ENCODE measurements around the gene C11orf58. TPM values are rescaled to one million over a fixed set of nuclear protein-coding genes. Genes with fewer than 3 reads are reported as not detected.
A peak's percentile ranks its signal among the peaks of the same experiment; 100 is the strongest.

Gene C11orf58
- total RNA-seq, 2 experiments from 2014 or later: 132 to 134 TPM

GRCh38 chr11:16780698-16781550, 42.5 kb downstream of the C11orf58 start:
- POLR2A ChIA-PET: no interaction called here

GRCh38 chr11:16781936-16782919, 43.8 kb downstream of the C11orf58 start:
- DNase-seq: no peak
- no peaks in the 10 kb centered on the region for H3K36me3 Mint-ChIP-seq
- CTCF ChIA-PET: interaction anchor here (1.3 kb wide), 1 partner anchor 281 kb away, joined by 5 read pairs; no protein-coding TSS in a partner anchor
- H3K4me3 Mint-ChIP-seq: no peak overlapping the region
- H3K9me3 Mint-ChIP-seq: no peaks in the 10 kb centered on the region
- intact Hi-C loops (cut with micrococcal nuclease): loop anchor here (10.0 kb wide), 1 partner anchor 723 kb away; no protein-coding TSS in a partner anchor
- no peaks in the 10 kb centered on the region for H3K4me1 Mint-ChIP-seq (ENCODE audit: low read depth)
- H3K27ac Mint-ChIP-seq: no peak overlapping the region
- POLR2A ChIA-PET: no interaction called here
- H3K27me3 Mint-ChIP-seq: no peaks in the 10 kb centered on the region

More at GRCh38 chr11:16780698-16781550, 42.5 kb downstream of the C11orf58 start:
- Mint-ChIP-seq H3K27ac (no peak overlapping the region), H3K9me3 (no peaks in the 10 kb centered on the region), H3K27me3 (no peaks in the 10 kb centered on the region), H3K4me1 (ENCODE audit: low read depth) (no peaks in the 10 kb centered on the region), H3K36me3 (no peaks in the 10 kb centered on the region), H3K4me3 (no peak overlapping the region)
- no peak for DNase-seq
- CTCF ChIA-PET: no interaction called here
- intact Hi-C loops (cut with micrococcal nuclease): loop anchor here (10.0 kb wide), 1 partner anchor 724 kb away; no protein-coding TSS in a partner anchor

- no peaks in the 10 kb centered on the region for H3K4me1 Mint-ChIP-seq (ENCODE audit: low read depth)
- no peak overlapping the region for H3K4me3 Mint-ChIP-seq
- no peak for DNase-seq
- H3K27me3 Mint-ChIP-seq: no peaks in the 10 kb centered on the region
- ChIA-PET CTCF (interaction anchor here (0.6 to 8.5 kb wide), 5 partner anchors 11 to 279 kb away, joined by 3 to 103 read pairs (median 6); partner anchors contain the start of gene C11orf58), POLR2A (no interaction called here)
- intact Hi-C loops (cut with micrococcal nuclease): loop anchor here (10.0 kb wide), 1 partner anchor 721 kb away; no protein-coding TSS in a partner anchor
- no peaks in the 10 kb centered on the region for H3K36me3 Mint-ChIP-seq
- no peak overlapping the region for H3K27ac Mint-ChIP-seq
- no peaks in the 10 kb centered on the region for H3K9me3 Mint-ChIP-seq
These were observed 44.9 kb downstream of the C11orf58 start for GRCh38 chr11:16783321-16783801.

GRCh38 chr11:16784097-16784496, 45.6 kb downstream of the C11orf58 start:
- Mint-ChIP-seq H3K36me3 (no peaks in the 10 kb centered on the region), H3K27ac (no peak overlapping the region), H3K4me1 (ENCODE audit: low read depth) (no peaks in the 10 kb centered on the region), H3K9me3 (no peaks in the 10 kb centered on the region), H3K4me3 (no peak overlapping the region), H3K27me3 (no peaks in the 10 kb centered on the region)
- DNase-seq: no peak
- intact Hi-C loops (cut with micrococcal nuclease): loop anchor here (10.0 kb wide), 1 partner anchor 721 kb away; no protein-coding TSS in a partner anchor
- POLR2A ChIA-PET: no interaction called here
- CTCF ChIA-PET: interaction anchor here (0.6 to 8.5 kb wide), 13 partner anchors 10 to 744 kb away, joined by 3 to 103 read pairs (median 6); partner anchors contain the start of genes C11orf58 and PLEKHA7

GRCh38 chr11:16784666-16785065, 46.2 kb downstream of the C11orf58 start:
- intact Hi-C loops (cut with micrococcal nuclease): loop anchor here (5.0 to 10.0 kb wide), 2 partner anchors 38 to 720 kb away; no protein-coding TSS in a partner anchor
- Mint-ChIP-seq H3K9me3 (no peaks in the 10 kb centered on the region), H3K4me3 (no peak overlapping the region), H3K27me3 (no peaks in the 10 kb centered on the region), H3K27ac (no peak overlapping the region), H3K4me1 (ENCODE audit: low read depth) (no peaks in the 10 kb centered on the region), H3K36me3 (no peaks in the 10 kb centered on the region)
- ChIA-PET CTCF (interaction anchor here (0.6 to 8.5 kb wide), 16 partner anchors 8 to 744 kb away, joined by 3 to 103 read pairs (median 6); partner anchors contain the start of genes C11orf58 and PLEKHA7), POLR2A (no interaction called here)
- no peak for DNase-seq

- H3K4me1 Mint-ChIP-seq (ENCODE audit: low read depth): no peaks in the 10 kb centered on the region
- intact Hi-C loops (cut with micrococcal nuclease): loop anchor here (5.0 to 10.0 kb wide), 2 partner anchors 37 to 719 kb away; no protein-coding TSS in a partner anchor
- H3K4me3 Mint-ChIP-seq: no peak overlapping the region
- ChIA-PET CTCF (interaction anchor here (0.6 to 8.5 kb wide), 36 partner anchors 9 to 1099 kb away, joined by 3 to 103 read pairs (median 4); partner anchors contain the start of genes C11orf58, PLEKHA7 and RPS13), POLR2A (no interaction called here)
- no peaks in the 10 kb centered on the region for H3K27me3 Mint-ChIP-seq
- DNase-seq: peak; percentile 72
- H3K27ac Mint-ChIP-seq: no peak overlapping the region
- no peaks in the 10 kb centered on the region for H3K36me3 Mint-ChIP-seq
- H3K9me3 Mint-ChIP-seq: no peaks in the 10 kb centered on the region
These were observed 47.2 kb downstream of the C11orf58 start for GRCh38 chr11:16785520-16786128.

- no peaks in the 10 kb centered on the region for H3K27me3 Mint-ChIP-seq
- no peaks in the 10 kb centered on the region for H3K4me1 Mint-ChIP-seq (ENCODE audit: low read depth)
- ChIA-PET POLR2A (no interaction called here), CTCF (interaction anchor here (0.6 to 8.5 kb wide), 34 partner anchors 8 to 742 kb away, joined by 3 to 103 read pairs (median 4); partner anchors contain the start of genes PLEKHA7 and RPS13)
- intact Hi-C loops (cut with micrococcal nuclease): loop anchor here (5.0 to 10.0 kb wide), 2 partner anchors 36 to 719 kb away; no protein-coding TSS in a partner anchor
- no peak overlapping the region for H3K4me3 Mint-ChIP-seq
- no peaks in the 10 kb centered on the region for H3K9me3 Mint-ChIP-seq
- no peak overlapping the region for H3K27ac Mint-ChIP-seq
- no peak for DNase-seq
- H3K36me3 Mint-ChIP-seq: no peaks in the 10 kb centered on the region
These were observed 47.7 kb downstream of the C11orf58 start for GRCh38 chr11:16786131-16786530.

- Mint-ChIP-seq H3K36me3 (no peaks in the 10 kb centered on the region), H3K4me3 (no peak overlapping the region), H3K4me1 (ENCODE audit: low read depth) (peaks cover 7% of the 10 kb centered on the region), H3K27ac (no peak overlapping the region), H3K9me3 (no peaks in the 10 kb centered on the region), H3K27me3 (no peaks in the 10 kb centered on the region)
- ChIA-PET POLR2A (no interaction called here), CTCF (interaction anchor here (0.7 to 8.5 kb wide), 22 partner anchors 10 to 717 kb away, joined by 3 to 103 read pairs (median 4); no protein-coding TSS in a partner anchor)
- no peak for DNase-seq
- intact Hi-C loops (cut with micrococcal nuclease): loop anchor here (5.0 to 10.0 kb wide), 2 partner anchors 35 to 718 kb away; no protein-coding TSS in a partner anchor
These were observed 48.7 kb downstream of the C11orf58 start for GRCh38 chr11:16787035-16787742.

- no peak overlapping the region for H3K27ac Mint-ChIP-seq
- peaks cover 7% of the 10 kb centered on the region for H3K4me1 Mint-ChIP-seq (ENCODE audit: low read depth)
- no peaks in the 10 kb centered on the region for H3K9me3 Mint-ChIP-seq
- H3K27me3 Mint-ChIP-seq: no peaks in the 10 kb centered on the region
- DNase-seq: peak; percentile 73
- POLR2A ChIA-PET: no interaction called here
- CTCF ChIA-PET: interaction anchor here (0.6 to 8.5 kb wide), 25 partner anchors 10 to 1636 kb away, joined by 3 to 103 read pairs (median 3); partner anchors contain the start of gene RPS13
- H3K36me3 Mint-ChIP-seq: no peaks in the 10 kb centered on the region
- no peak overlapping the region for H3K4me3 Mint-ChIP-seq
- intact Hi-C loops (cut with micrococcal nuclease): loop anchor here (1.0 to 10.0 kb wide), 3 partner anchors 34 to 716 kb away; no protein-coding TSS in a partner anchor
These were observed 50.0 kb downstream of the C11orf58 start for GRCh38 chr11:16788141-16789062.

GRCh38 chr11:16789063-16789420, 50.6 kb downstream of the C11orf58 start:
- no peaks in the 10 kb centered on the region for H3K9me3 Mint-ChIP-seq
- no peak overlapping the region for H3K4me3 Mint-ChIP-seq
- no peaks in the 10 kb centered on the region for H3K27me3 Mint-ChIP-seq
- H3K27ac Mint-ChIP-seq: no peak overlapping the region
- CTCF ChIA-PET: interaction anchor here (0.6 to 8.5 kb wide), 7 partner anchors 17 to 309 kb away, joined by 3 to 103 read pairs (median 5); no protein-coding TSS in a partner anchor
- DNase-seq: no peak
- no peaks in the 10 kb centered on the region for H3K36me3 Mint-ChIP-seq
- POLR2A ChIA-PET: no interaction called here
- intact Hi-C loops (cut with micrococcal nuclease): loop anchor here (5.0 to 10.0 kb wide), 2 partner anchors 33 to 716 kb away; no protein-coding TSS in a partner anchor
- peaks cover 7% of the 10 kb centered on the region for H3K4me1 Mint-ChIP-seq (ENCODE audit: low read depth)

Measured in activated CD4-positive, alpha-beta memory T cell treated with anti-CD3 and anti-CD28 coated beads for 36 hours (primary cell).